Nucleus accumbens (tissue), 56 donors: ENCODE data around the gene BPI.
A peak's percentile ranks its signal among the peaks of the same experiment; 100 is the strongest.
"Not testable (repeated sequence)": the region's sequence is repeated elsewhere in the genome, so short reads cannot be mapped to it uniquely, and the experiment has no call there.

Source experiments
- DNase-seq, 56 donors: peaks; one replicate each; lab custom pipeline; 2025; lab: John Stamatoyannopoulos, UW

The BPI gene

GRCh38 chr20:38300438-38300837 is 3.5 kb upstream of the BPI start:
- no peak for DNase-seq

DNA sequence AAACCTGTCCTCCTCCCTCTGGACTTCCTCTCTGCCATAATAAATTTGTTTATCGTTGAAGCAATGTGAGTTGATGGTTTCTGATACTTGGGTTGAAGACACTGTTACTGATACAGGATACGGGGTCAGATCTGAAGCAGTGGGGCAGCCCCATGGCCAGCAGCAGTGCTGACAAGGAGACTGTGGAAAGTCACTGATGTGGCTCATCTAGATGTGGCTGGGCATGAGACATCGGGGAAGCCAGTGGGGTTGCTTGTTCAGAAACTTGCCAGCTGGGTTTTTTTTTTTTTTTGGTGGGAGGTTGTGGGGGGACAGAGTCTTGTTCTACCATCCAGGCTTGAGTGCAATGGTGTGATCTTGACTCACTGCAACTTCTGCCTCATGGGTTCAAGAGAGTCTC is 2.6 kb upstream of the BPI start:
- DNase-seq = no peak

- peak in 5 of 56 donors; percentile 2 to 17 (median 11) for DNase-seq
These were observed 1.2 kb upstream of the BPI start for GRCh38 chr20:38302786-38303185.

DNA sequence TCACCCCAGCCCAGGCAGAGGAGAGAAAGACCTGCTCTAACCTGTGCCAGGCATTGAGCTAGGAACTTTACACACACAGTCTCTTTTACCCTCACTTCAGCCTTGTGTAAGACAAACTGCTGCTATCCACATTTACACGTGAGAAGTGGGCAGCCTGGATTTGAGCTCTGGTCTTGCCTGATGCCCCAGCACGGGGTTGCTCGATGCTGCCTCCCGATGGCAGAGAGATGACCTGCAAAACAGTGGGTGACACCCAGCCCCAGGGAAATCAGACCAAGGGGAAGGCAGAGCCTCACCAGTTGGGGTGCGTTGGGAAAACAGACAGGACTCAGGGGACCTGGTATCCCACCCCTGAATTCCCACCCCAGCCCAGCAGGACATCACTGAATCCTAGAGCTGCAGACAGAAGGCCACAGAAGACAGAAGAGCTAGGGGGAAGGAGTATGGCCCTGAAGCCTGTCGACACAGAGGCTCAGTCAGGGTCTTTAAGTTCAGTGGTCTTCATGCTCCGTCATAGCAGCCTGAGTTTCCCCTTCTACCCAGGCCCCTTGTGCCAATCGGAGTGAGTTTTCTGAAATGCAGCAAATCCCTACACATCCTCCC is 990 bp downstream of the BPI start:
- DNase-seq = peak in 18 of 56 donors; percentile 6 to 58 (median 17)

DNA sequence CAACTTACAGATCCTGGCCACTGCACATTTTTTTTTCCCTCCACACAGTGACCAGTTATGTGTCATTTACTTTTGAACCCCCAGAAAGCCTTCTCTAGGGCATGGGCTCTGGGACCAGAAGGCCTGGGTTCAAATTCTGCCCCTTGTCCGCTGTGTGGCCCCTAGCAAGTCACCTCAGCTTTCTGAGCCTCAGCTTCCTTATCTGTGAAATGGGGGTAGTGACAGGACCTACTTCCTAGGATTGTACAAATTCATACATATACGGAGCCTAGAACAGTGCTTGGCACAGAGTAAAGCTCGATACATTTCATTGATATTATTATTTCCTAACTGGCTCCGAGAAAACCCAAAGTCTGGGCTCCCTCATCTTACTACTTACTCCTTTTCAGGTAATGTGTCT is 1.6 kb downstream of the BPI start:
- no peak for DNase-seq

DNA sequence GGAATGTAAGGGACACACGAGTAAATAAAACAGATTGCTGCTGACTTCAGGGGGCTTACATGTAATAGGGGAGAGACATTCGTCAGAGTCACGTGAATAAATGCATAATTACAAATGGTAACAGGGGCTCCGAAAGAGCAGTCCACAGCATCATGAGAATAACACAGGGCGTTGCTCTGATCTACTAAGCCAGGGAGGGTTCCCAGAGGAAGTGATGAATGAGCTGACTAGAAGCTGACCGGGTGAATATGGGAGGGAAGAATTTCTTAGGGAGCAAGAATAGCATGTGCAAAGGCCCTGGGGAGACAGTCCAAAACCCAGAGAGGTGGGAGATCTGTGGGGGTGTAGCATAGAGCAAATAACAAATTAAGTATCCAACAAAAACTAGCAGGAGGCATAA is 2.4 kb downstream of the BPI start:
- no peak for DNase-seq

DNA sequence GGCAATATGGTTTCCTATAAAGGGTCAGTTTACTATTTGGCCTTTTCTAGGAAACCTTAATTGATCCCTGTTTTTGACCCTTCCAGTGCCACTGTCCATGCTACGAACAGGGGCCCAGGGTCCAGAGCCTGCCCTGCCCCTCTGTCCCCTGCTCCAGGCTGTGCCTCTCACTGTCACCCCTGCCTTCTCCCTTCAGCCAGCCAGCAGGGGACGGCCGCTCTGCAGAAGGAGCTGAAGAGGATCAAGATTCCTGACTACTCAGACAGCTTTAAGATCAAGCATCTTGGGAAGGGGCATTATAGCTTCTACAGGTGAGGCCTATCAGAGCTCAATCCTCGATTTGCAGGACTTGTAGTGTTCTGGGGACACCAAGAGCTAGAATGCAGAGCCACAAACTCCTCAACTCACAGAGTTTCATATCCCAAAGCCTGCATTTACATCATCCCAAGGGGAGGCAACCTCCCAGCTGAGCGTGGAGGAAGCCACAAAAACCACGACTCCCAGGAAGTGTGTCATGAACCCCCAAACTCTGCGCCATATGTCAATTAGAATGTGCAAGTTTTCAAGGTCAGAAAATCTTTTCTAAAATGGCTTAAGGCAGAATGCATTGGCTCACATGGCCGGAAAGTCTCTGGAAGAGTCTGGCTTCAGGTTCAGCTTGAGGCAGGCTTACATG is 3.6 kb downstream of the BPI start:
- DNase-seq = no peak

- no peak for DNase-seq
These were observed 4.1 kb downstream of the BPI start for GRCh38 chr20:38308047-38308438.

DNA sequence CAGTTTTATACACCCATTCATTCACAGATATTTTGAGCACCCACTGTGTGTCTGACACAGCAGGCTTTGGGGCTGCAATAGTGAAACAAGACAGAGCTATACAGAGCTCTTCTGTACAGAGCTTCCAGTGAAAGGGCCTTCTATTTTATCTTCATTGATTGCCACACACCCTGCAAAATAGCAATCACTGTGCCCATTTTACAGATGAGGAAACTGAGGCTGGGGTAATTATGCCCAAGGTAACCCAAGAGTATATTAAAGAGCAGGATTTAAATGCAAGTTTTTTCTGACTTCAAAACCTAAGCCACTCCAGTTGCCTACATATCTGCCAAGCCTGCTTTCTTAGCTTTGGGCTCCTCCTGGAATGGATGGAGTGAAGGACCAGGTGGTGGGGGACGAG is 4.5 kb downstream of the BPI start:
- DNase-seq = no peak

DNA sequence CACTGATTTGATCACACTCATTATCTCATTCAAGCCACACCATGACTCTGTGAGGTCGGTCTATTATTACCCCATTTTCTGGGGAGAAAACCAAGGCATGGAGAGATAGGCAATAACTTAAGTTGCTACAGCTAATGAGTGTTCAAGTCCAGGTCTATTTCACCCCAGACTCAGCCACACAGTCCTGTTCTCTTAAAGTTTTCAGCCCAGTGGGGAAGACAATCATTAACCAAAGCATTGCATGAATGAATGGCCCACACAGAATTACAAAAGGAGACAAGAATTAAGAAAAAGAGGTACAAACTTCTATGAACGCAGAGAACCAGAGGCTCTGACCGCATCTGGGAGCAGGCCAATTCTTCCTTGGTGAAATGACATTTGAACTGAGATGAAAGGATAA is 7.1 kb downstream of the BPI start:
- DNase-seq = no peak

GRCh38 chr20:38311491-38311890 is 7.5 kb downstream of the BPI start:
- DNase-seq = no peak

DNA sequence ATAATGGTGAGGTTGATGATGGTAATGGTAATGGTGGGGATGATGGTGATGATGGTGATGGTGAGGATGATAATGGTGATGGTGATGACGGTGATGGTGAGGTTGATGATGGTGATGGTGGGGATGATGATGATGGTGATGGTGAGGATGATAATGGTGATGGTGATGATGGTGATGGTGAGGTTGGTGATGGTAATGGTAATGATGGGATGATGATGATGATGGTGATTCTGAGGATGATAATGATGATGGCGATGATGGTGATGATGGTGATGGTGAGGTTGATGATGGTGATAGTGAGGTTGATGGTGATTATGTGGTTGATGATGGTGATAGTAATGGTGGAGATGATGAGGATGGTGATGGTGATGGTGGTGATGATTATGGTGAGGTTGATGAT is 9.7 kb downstream of the BPI start:
- DNase-seq = no peak

GRCh38 chr20:38314350-38314749 is 10.4 kb downstream of the BPI start:
- DNase-seq = not testable (repeated sequence)

DNA sequence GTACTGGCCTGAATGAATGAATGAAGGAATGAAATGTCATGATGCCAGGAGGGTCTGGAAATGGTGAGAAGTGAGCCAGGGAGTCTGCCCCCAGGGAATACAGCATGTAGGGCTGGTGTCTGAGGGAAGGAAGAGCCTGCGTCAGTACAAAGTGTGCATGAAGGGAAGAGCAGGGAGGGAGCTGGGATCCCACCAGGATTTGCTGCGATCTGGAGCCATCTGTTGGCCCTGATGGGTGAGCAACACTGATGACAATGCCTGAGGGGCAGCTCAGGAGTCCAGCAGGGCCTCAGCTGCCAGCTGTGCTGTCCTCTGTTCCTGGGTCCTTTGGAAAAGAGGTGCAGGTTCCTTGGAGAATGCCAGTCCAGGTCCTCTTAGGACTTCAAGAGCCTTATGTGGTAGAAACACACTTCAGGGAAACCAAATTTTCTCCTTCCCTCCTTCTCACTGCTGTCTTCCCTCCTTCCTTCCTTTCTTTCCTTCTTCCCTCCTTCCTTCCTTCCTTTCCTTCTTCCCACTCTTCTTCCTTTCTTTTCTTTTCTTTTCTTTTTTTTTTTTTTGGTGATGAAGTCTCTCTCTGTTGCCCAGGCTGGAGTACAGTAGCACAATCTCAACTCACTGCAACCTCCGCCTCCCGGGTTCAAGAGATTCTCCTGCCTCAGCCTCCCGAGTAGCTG is 11.5 kb downstream of the BPI start:
- peak in 23 of 56 donors; percentile 1 to 40 (median 15) for DNase-seq

DNA sequence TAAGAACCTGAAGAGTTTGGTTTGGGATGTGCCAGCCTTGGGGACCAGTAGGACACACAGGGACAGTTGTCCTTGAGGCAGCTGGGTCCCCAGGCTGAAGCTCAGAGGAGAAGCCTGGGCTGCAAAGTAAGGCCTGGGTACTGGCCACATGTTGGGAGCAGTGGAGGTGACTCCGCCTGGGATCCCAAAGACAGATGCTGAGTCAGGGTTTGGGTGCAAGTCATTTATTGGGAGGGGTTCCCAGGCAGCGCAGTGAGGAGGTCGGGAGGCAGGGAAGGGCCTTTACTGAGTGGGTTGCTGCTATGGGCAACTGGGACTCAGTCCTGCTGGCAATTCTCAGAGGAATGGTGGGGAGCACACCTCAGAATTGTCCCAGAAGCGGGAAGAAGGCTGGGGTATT is 12.4 kb downstream of the BPI start:
- no peak for DNase-seq

- no peak for DNase-seq
These were observed 13.5 kb downstream of the BPI start for GRCh38 chr20:38317422-38317821.

GRCh38 chr20:38320221-38320620 is 16.3 kb downstream of the BPI start:
- DNase-seq = no peak

DNA sequence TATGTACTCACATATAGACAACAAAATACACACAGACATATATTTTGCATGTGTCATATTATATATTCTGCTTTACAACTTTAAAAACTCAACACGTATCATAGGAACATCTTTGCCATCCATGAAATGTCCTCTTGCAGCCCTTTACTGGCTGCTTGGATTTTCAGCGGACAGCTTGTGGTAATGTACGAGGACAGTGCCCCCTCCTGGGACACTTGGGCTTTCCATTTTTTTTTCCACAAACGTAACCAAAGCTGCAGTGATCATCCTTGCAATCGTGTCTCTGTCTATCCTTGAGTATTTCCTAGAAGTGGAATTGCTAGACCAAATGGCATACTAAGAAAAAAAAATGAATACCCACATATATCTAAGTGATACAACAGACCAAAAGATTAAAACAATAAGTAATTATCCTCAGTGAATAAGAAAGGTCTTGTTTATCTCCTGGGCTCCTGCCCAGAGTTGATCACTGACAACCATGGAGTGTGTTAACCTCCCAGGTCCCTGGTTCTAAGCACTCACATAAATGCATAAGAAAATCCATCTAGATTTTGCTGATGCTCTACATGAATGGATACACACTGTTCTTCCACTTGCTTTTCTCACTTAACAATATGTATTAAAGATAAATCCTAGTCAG is 18.1 kb downstream of the BPI start:
- DNase-seq = peak in 39 of 56 donors; percentile 4 to 77 (median 39)

- no peak for DNase-seq
These were observed 20.2 kb downstream of the BPI start for GRCh38 chr20:38324159-38324558.

- DNase-seq = no peak
These were observed 21.2 kb downstream of the BPI start for GRCh38 chr20:38325167-38325566.

DNA sequence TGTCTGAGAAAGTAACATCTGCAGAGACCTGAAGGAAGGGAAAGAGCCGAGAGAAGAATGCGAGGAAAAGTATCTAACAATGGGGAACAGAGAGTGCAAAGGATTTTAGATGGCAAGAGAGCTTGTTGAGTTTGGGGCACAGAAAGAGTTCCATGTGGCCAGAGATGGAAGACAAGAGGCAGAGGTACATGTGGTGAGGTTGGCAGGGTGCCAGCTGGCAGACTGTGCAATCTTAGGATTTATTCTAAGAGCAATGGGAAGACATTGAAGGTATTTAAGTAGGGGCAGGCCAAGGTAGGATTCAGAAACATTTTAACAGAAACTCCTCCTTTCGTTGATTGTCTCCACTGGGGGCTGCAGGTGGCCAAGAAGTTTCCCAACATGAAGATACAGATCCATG is 21.9 kb downstream of the BPI start:
- DNase-seq = peak in 1 of 56 donors; percentile 1

GRCh38 chr20:38326309-38326708 is 22.4 kb downstream of the BPI start:
- no peak for DNase-seq
